Loucy (cell line): ENCODE data around the gene TTC29.

Experiments
- H2AFZ ChIP-seq: fragments of 200-600 bp; sonication (generic); 2 replicates; pipeline ENCODE4 v1.6.0; 2016; ENCODE audit warnings: antibody characterized with exemption, mild to moderate bottlenecking, low read length, moderate library complexity
- H3F3A ChIP-seq: fragments of 200-600 bp; 2 replicates; pipeline ENCODE4 v1.6.0; 2016; ENCODE audit warnings: antibody characterized with exemption, low read depth, mild to moderate bottlenecking
- H3K27me3 ChIP-seq: fragments of 200-600 bp; sonication (generic); 2 replicates; pipeline ENCODE4 v1.6.1; 2014; ENCODE audit warnings: low read length, mild to moderate bottlenecking; ENCODE audit not compliant: insufficient read depth, poor library complexity, severe bottlenecking
- H3K36me3 ChIP-seq: fragments of 200-600 bp; sonication (generic); 2 replicates; pipeline ENCODE4 v1.6.1; 2016; ENCODE audit warnings: low read length; ENCODE audit not compliant: insufficient read depth
- H3K4me1 ChIP-seq: fragments of 200-600 bp; sonication (generic); 2 replicates; pipeline ENCODE4 v1.5.1; 2014; ENCODE audit warnings: low read length, mild to moderate bottlenecking; ENCODE audit not compliant: insufficient read depth, poor library complexity, severe bottlenecking
- H3K4me2 ChIP-seq: fragments of 200-600 bp; sonication (generic); 2 replicates; pipeline ENCODE4 v1.6.0; 2014; ENCODE audit warnings: antibody characterized with exemption, low read length, low read depth, mild to moderate bottlenecking; ENCODE audit not compliant: poor library complexity, severe bottlenecking
- H3K4me3 ChIP-seq: fragments of 200-600 bp; sonication (generic); 2 replicates; pipeline ENCODE4 v1.5.1; 2014; ENCODE audit warnings: low read length, mild to moderate bottlenecking, mixed read lengths; ENCODE audit not compliant: poor library complexity, severe bottlenecking
- H3K79me2 ChIP-seq: fragments of 200-600 bp; sonication (generic); 2 replicates; pipeline ENCODE4 v1.6.1; 2014; ENCODE audit warnings: low read length; ENCODE audit not compliant: insufficient read depth
- H3K9ac ChIP-seq: fragments of 200-600 bp; sonication (generic); 2 replicates; pipeline ENCODE4 v1.6.0; 2014; ENCODE audit warnings: mild to moderate bottlenecking, low read depth, low read length, moderate library complexity; ENCODE audit not compliant: poor library complexity, severe bottlenecking
- H3K9me2 ChIP-seq: fragments of 200-600 bp; sonication (generic); replicated peaks from 2 replicates; pipeline ENCODE4 v1.6.1; 2016; ENCODE audit warnings: low read depth, low read length, mixed read lengths
- H3K9me3 ChIP-seq: fragments of 200-600 bp; sonication (generic); 2 replicates; pipeline ENCODE4 v1.6.1; 2014; ENCODE audit warnings: mild to moderate bottlenecking, antibody characterized with exemption, low read length, low read depth; ENCODE audit not compliant: insufficient read depth
- H4K20me1 ChIP-seq: fragments of 200-600 bp; sonication (generic); 2 replicates; pipeline ENCODE4 v1.6.0; 2014; ENCODE audit warnings: antibody characterized with exemption, low read length, mild to moderate bottlenecking; ENCODE audit not compliant: insufficient read depth, poor library complexity, severe bottlenecking
- CTCF ChIP-seq: fragments of 200-600 bp; sonication (generic); conservative IDR thresholded peaks from 2 replicates; pipeline ENCODE4 v1.5.1; 2014; ENCODE audit warnings: mild to moderate bottlenecking, antibody characterized with exemption, low read length
- EZH2phosphoT487 ChIP-seq: fragments of 200-600 bp; IDR thresholded peaks from 2 replicates; pipeline ENCODE4 v1.6.1; 2018; ENCODE audit warnings: antibody characterized with exemption, mild to moderate bottlenecking, moderate library complexity, borderline replicate concordance

The TTC29 gene

GRCh38 chr4:146976145-146976544 lies 30.5 kb upstream of the TTC29 start:
- Histone ChIP-seq H3F3A (peaks cover 6% of the 10 kb centered on the region; the same call in 1 of the 2 replicates), H3K36me3 (no peaks in the 10 kb centered on the region), H3K4me1 (peaks cover 33% of the 10 kb centered on the region), H2AFZ (no peak overlapping the region), H3K79me2 (no peaks in the 10 kb centered on the region), H3K9me2 (no peaks in the 10 kb centered on the region), H3K4me3 (peak overlapping the region; percentile 11), H3K4me2 (peak overlapping the region; percentile 57), H3K9ac (peak overlapping the region; percentile 8), H4K20me1 (no peaks in the 10 kb centered on the region), H3K9me3 (no peaks in the 10 kb centered on the region), H3K27me3 (no peaks in the 10 kb centered on the region)
- TF ChIP-seq CTCF (no peak), EZH2phosphoT487 (no peak)

GRCh38 chr4:146975527-146975926 lies 29.9 kb upstream of the TTC29 start:
- Histone ChIP-seq H3K9me3 (no peaks in the 10 kb centered on the region), H3K9me2 (no peaks in the 10 kb centered on the region), H3K4me2 (peak overlapping the region; percentile 57), H3K36me3 (no peaks in the 10 kb centered on the region), H3F3A (peaks cover 6% of the 10 kb centered on the region; the same call in 1 of the 2 replicates), H3K4me1 (peaks cover 33% of the 10 kb centered on the region), H3K9ac (no peak overlapping the region), H3K79me2 (no peaks in the 10 kb centered on the region), H3K4me3 (no peak overlapping the region), H3K27me3 (no peaks in the 10 kb centered on the region), H4K20me1 (no peaks in the 10 kb centered on the region), H2AFZ (no peak overlapping the region)
- TF ChIP-seq EZH2phosphoT487 (no peak), CTCF (no peak)

GRCh38 chr4:146975036-146975435 lies 29.4 kb upstream of the TTC29 start:
- H3K4me2 ChIP-seq, result peak overlapping the region; percentile 35
- H3K9ac ChIP-seq, result peak overlapping the region; percentile 19
- peaks cover 6% of the 10 kb centered on the region; the same call in 1 of the 2 replicates for H3F3A ChIP-seq
- no peaks in the 10 kb centered on the region for H4K20me1 ChIP-seq
- 0 out of 2 replicates have a peak overlapping the region, but pooled peaks have one; percentile 28 for H2AFZ ChIP-seq
- H3K27me3 ChIP-seq, result no peaks in the 10 kb centered on the region
- no peaks in the 10 kb centered on the region for H3K9me3 ChIP-seq
- H3K79me2 ChIP-seq, result no peaks in the 10 kb centered on the region
- peak overlapping the region; percentile 11 for H3K4me3 ChIP-seq
- H3K9me2 ChIP-seq, result no peaks in the 10 kb centered on the region
- no peak for TF ChIP-seq CTCF
- TF ChIP-seq EZH2phosphoT487, result no peak
- no peaks in the 10 kb centered on the region for H3K36me3 ChIP-seq
- H3K4me1 ChIP-seq, result peaks cover 33% of the 10 kb centered on the region
